ENCODE results near the gene FARS2.
"Not testable (repeated sequence)": the region's sequence is repeated elsewhere in the genome, so short reads cannot be mapped to it uniquely, and the experiment has no call there.

Gene FARS2

DNA sequence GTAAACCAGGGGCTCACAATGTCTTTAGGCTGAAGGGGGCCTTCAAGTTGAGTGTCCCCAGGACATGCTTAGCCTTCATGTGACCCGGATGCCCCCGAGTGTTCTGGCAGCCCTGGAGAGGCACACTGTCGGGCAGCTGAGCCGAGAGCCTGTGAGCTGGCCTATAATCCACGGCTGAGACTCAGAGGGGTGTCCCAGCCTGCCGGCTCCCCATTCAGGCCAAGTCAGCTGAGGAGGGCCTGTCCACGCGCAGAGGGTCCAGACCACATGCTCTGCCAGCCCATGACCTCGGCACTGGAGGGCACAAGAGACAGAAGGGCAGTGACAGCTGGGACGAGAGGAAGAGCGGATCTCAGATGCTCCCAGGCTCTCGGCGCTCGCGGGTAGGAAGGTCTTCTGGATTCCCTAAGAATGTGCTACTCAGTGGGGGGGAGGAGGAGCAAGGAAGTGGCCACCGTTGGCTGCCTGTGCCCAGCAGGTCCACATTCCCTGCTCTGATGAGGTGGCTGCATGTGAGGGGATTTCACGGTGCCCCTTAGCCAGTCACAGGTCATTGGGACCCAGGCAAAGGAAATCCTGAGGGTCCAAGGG, 520.7 kb downstream of the FARS2 start:
- H3K9me3 ChIP-seq (ENCODE audit: control insufficient read depth, low read length): no peaks in the 10 kb centered on the region
- 73 to 77% methylated on average over 13 to 17 of the region's 17 CpGs for WGBS, 2 experiments (ENCODE audit: insufficient coverage in 2 of 2)
- H3K4me1 ChIP-seq (ENCODE audit: control insufficient read depth, insufficient read depth, low read length, poor library complexity, severe bottlenecking): no peaks in the 10 kb centered on the region
- H3K36me3 ChIP-seq (ENCODE audit: control insufficient read depth, insufficient read depth, low read length): no peaks in the 10 kb centered on the region
- no peak overlapping the region for H3K27ac ChIP-seq (ENCODE audit: low read depth, low read length, severe bottlenecking)
- no peak overlapping the region for H3K4me3 ChIP-seq (ENCODE audit: extremely low read depth, insufficient read depth, low read length, poor library complexity, severe bottlenecking)

DNA sequence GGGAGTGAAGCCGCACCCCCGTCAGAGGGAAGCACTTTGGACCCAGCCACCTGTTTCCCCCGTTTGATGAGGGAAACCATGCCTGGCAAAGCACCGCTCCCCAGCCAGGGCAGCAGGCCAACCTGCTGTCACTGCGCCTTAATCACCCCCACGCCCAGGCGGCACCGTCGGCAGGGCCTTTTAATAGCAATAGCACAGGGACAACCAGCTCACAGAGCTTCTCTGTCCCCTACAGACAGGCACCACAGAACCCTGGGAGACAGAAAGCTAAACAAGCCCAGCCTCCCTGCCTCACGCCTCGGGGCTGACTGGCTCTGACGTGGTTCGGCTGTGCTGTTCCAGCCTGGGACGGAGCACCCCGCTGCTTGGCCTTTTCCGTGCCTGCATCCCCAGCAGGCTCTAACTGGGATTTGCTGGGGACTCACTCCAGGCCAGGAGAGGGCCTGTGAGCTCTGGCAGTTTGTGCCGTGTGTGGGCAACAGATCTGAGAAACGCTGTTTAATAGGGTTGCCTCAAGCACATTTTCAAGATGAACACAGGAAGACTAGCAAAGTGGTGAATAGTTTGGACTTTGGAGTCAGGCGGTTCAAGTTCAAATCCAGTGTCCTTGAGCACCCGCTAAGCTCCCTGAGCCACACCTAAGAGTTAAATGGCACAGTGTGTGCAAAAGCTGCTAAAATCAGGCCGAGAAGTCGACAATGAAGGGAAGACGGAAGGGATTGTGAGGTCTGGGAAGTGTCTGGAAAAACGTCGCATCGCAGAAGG, 521.7 kb downstream of the FARS2 start:
- Histone ChIP-seq H3K4me3 (ENCODE audit: extremely low read depth, insufficient read depth, low read length, poor library complexity, severe bottlenecking) (no peak overlapping the region), H3K36me3 (ENCODE audit: control insufficient read depth, insufficient read depth, low read length) (no peaks in the 10 kb centered on the region), H3K27ac (ENCODE audit: low read depth, low read length, severe bottlenecking) (no peak overlapping the region), H3K4me1 (ENCODE audit: control insufficient read depth, insufficient read depth, low read length, poor library complexity, severe bottlenecking) (no peaks in the 10 kb centered on the region), H3K9me3 (ENCODE audit: control insufficient read depth, low read length) (no peaks in the 10 kb centered on the region)
- WGBS, 2 experiments (ENCODE audit: insufficient coverage in 2 of 2): 84 to 91% methylated on average over 21 to 25 of the region's 26 CpGs

DNA sequence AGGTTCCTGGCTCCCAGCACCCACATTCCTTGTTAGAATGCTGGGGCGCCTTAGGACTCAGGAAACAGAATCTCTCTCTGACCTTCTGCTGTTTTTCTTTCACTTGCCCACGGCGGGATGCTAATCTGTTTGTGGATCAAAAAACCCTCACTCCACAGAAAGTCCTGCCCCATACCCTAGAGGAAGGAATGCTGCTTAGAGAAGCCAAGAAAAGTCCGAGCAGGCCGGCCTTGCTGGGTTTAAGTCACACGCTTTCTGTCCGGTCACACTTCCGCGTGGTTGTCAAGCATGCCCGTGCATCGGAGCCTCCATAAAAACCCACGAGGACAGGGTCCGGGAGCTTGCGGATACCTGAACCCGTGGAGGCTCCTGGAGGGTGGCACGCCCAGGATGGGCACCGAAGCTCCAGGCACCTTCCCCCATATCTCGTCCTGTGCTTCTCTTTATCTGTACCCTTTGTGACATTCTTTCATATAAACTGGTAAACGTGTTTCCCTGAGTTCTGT, 522.3 kb downstream of the FARS2 start:
- 88 to 91% methylated on average over 16 to 19 of the region's 19 CpGs for WGBS, 2 experiments (ENCODE audit: insufficient coverage in 2 of 2)
- no peaks in the 10 kb centered on the region for H3K36me3 ChIP-seq (ENCODE audit: control insufficient read depth, insufficient read depth, low read length)
- no peak overlapping the region for H3K4me3 ChIP-seq (ENCODE audit: extremely low read depth, insufficient read depth, low read length, poor library complexity, severe bottlenecking)
- H3K4me1 ChIP-seq (ENCODE audit: control insufficient read depth, insufficient read depth, low read length, poor library complexity, severe bottlenecking): no peaks in the 10 kb centered on the region
- H3K9me3 ChIP-seq (ENCODE audit: control insufficient read depth, low read length): no peaks in the 10 kb centered on the region
- no peak overlapping the region for H3K27ac ChIP-seq (ENCODE audit: low read depth, low read length, severe bottlenecking)

DNA sequence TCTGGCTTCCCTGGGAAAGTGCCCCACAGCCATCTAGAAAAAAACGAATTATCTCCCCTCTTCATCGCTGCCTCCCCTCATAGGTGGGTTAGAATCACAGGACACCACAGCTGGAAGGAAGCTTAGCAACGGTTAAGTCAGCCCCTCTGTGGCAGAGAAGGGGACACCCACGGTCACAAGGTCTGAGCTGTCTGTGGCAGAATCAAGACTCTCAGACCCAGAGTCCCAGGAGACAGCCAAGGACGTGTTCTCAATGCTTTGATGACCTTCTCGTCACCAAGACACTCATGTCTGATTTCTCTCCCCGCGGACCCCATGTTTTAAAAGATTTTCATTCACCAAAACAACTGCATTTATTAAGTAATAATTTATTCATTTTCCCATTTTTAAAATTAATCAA, 523.9 kb downstream of the FARS2 start:
- no peaks in the 10 kb centered on the region for H3K36me3 ChIP-seq (ENCODE audit: control insufficient read depth, insufficient read depth, low read length)
- WGBS, 2 experiments (ENCODE audit: insufficient coverage in 2 of 2): 79 to 85% methylated on average over 3 to 4 of the region's 8 CpGs

DNA sequence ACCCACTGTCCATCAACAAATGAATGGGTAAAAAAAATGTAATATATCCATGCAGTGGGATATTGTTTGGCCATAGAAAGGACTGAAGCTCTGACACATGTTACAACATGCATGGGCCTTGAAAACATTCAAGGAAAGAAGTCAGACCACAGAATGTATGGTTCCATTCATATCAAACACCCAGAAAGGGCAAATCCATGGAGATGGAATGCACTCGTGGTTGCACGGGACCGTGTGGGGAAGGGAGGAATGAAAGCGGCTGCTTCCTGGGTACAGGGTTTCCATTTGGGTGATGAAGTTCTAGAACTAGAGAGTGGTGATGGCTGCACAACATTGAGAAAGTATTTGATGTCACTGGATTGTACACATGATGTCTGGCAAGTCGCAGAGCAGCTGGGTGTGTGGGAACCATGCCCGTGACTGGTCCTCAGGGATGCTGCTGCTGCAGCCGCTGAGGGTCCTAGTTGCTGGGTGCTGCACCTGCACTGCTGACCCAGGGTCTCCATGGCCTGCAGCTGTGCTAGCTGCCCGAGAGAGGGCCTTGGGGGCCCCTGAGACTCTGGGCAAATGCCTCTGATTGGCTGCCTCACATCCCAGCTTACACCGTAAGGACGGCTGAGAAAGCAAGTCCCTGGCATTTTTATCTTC, 525.1 kb downstream of the FARS2 start:
- Histone ChIP-seq H3K27ac (ENCODE audit: low read depth, low read length, severe bottlenecking) (no peak overlapping the region), H3K36me3 (ENCODE audit: control insufficient read depth, insufficient read depth, low read length) (no peaks in the 10 kb centered on the region), H3K4me1 (ENCODE audit: control insufficient read depth, insufficient read depth, low read length, poor library complexity, severe bottlenecking) (no peaks in the 10 kb centered on the region), H3K9me3 (ENCODE audit: control insufficient read depth, low read length) (no peaks in the 10 kb centered on the region), H3K4me3 (ENCODE audit: extremely low read depth, insufficient read depth, low read length, poor library complexity, severe bottlenecking) (no peak overlapping the region)
- 83 to 91% methylated on average over 7 to 10 of the region's 10 CpGs for WGBS, 2 experiments (ENCODE audit: insufficient coverage in 2 of 2)

More for the DNA sequence above, 523.9 kb downstream of the FARS2 start:
- Histone ChIP-seq H3K9me3 (ENCODE audit: control insufficient read depth, low read length) (no peaks in the 10 kb centered on the region), H3K4me3 (ENCODE audit: extremely low read depth, insufficient read depth, low read length, poor library complexity, severe bottlenecking) (no peak overlapping the region), H3K4me1 (ENCODE audit: control insufficient read depth, insufficient read depth, low read length, poor library complexity, severe bottlenecking) (no peaks in the 10 kb centered on the region), H3K27ac (ENCODE audit: low read depth, low read length, severe bottlenecking) (no peak overlapping the region)

DNA sequence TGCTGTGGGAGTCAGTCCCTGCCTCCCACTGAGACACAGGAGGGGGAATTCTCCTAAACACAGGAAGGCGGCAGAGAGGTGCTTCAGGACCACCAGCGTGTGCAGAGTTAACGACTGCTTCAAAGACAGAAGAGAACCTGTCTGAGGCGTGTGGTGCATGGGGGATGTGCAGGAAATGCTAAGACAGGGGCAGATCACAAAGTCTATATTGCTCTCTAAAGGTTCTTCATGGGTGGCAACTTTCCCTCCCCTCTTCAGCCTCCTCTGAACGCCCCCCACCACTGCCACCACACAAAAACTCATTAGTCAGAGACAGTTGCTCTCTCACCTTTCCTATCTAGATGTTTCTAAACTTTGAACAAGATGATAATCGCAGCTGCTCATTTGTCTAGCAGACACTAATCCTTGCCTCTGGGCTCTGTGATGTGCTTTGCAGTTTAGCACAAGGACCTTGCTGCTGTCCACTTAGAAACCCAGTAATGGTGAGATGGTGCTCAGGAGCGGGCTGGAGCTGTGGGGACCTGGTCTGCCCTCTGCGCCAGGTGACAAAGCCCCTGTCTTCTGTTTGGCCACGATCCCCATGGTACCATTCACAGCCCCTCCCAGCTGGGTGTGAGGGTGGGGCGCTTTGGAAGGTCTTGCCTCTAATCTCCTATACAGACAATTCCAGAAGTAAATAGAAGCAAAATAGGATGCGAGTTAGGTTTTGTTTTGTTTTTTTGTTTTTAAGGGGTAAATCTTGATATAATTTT, 525.8 kb downstream of the FARS2 start:
- 59 to 63% methylated on average over 5 to 7 of the region's 11 CpGs for WGBS, 2 experiments (ENCODE audit: insufficient coverage in 2 of 2)
- H3K36me3 ChIP-seq (ENCODE audit: control insufficient read depth, insufficient read depth, low read length): no peaks in the 10 kb centered on the region
- H3K27ac ChIP-seq (ENCODE audit: low read depth, low read length, severe bottlenecking): no peak overlapping the region
- H3K9me3 ChIP-seq (ENCODE audit: control insufficient read depth, low read length): no peaks in the 10 kb centered on the region
- H3K4me1 ChIP-seq (ENCODE audit: control insufficient read depth, insufficient read depth, low read length, poor library complexity, severe bottlenecking): no peaks in the 10 kb centered on the region
- no peak overlapping the region for H3K4me3 ChIP-seq (ENCODE audit: extremely low read depth, insufficient read depth, low read length, poor library complexity, severe bottlenecking)

DNA sequence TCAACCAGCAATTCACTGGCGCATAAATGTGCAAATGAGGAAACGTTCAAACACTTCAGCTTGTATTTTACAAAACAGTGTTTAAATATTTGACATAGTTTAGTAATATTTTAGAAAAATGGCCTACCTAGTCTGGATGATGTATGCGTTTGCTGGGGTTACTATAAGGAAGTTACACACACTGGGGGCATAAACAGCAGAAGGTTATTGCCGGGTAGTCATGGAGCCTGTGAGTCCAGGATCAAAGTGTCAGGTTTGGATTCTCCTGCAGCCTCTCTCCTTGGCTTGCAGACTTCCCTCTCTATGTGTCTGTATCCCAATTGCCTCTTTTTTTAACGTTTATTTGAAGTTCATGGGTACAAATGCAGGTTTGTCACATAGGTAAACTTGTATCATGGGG, 528.1 kb downstream of the FARS2 start:
- not testable (repeated sequence) for H3K36me3 ChIP-seq (ENCODE audit: control insufficient read depth, insufficient read depth, low read length); H3K4me3 ChIP-seq (ENCODE audit: extremely low read depth, insufficient read depth, low read length, poor library complexity, severe bottlenecking); H3K4me1 ChIP-seq (ENCODE audit: control insufficient read depth, insufficient read depth, low read length, poor library complexity, severe bottlenecking); H3K9me3 ChIP-seq (ENCODE audit: control insufficient read depth, low read length); H3K27ac ChIP-seq (ENCODE audit: low read depth, low read length, severe bottlenecking)
- WGBS, 2 experiments (ENCODE audit: insufficient coverage in 2 of 2): 71 to 94% methylated on average over 1 to 2 of the region's 5 CpGs

DNA sequence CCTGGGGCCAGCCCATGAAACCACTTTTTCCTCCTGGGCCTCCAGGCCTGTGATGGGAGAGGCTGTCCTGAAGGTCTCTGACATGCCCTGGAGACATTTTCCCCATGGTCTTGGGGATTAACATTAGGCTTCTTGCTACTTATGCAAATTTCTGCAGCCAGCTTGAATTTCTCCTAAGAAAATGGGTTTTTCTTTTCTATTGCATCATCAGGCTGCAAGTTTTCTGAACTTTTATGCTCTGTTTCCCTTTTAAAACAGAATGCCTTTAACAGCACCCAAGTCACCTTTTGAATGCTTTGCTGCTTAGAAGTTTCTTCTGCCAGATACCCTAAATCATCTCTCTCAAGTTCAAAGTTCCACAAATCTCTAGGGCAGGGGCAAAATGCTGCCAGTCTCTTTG, 535.2 kb downstream of the FARS2 start:
- H3K9me3 ChIP-seq (ENCODE audit: control insufficient read depth, low read length); H3K27ac ChIP-seq (ENCODE audit: low read depth, low read length, severe bottlenecking); H3K36me3 ChIP-seq (ENCODE audit: control insufficient read depth, insufficient read depth, low read length); H3K4me3 ChIP-seq (ENCODE audit: extremely low read depth, insufficient read depth, low read length, poor library complexity, severe bottlenecking); H3K4me1 ChIP-seq (ENCODE audit: control insufficient read depth, insufficient read depth, low read length, poor library complexity, severe bottlenecking): not testable (repeated sequence)

DNA sequence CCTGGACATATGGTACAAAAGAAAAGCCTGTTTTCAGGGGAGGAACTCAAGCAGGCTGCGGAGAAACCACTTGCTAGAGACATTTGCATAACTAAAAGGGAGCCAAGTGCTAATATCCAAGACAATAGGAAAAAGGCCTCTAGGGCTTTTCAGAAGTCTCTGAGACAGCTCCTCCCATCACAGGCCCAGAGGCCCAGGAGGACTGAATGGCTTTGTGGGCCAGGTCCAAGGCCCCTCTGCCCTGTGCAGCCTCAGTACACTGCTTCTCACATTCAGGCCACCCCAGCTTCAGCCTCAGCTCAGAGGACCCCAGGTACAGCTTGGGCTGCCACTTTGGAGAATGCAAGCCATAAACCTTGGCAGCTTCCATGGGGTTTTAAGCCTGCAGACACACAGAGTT, 545.1 kb downstream of the FARS2 start:
- H3K36me3 ChIP-seq (ENCODE audit: control insufficient read depth, insufficient read depth, low read length); H3K4me3 ChIP-seq (ENCODE audit: extremely low read depth, insufficient read depth, low read length, poor library complexity, severe bottlenecking); H3K4me1 ChIP-seq (ENCODE audit: control insufficient read depth, insufficient read depth, low read length, poor library complexity, severe bottlenecking); H3K27ac ChIP-seq (ENCODE audit: low read depth, low read length, severe bottlenecking); H3K9me3 ChIP-seq (ENCODE audit: control insufficient read depth, low read length): not testable (repeated sequence)
- WGBS, 2 experiments (ENCODE audit: insufficient coverage in 2 of 2): 75% methylated on average over 1 of the region's 1 CpG; no CpG with 5 or more reads in 1 of the 2 experiments

DNA sequence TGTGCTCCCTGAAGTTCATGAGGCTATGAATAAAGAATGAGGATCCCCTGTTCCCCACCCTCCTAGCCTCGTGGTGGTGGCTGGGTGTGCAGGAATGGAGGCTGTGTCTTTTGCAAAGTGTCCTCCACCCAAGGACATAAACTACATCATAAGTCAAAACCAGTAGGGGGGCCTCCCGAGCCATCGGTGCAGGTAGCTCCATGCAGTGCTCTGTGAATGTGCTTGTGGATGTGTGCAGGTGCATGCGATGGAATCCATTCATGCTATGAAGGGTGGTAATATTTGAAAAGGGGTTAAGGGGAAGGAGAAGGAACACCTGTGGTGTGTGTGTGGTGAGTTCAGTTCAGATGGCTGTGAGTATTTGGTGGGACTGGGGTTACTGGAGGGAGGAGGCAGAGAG, 548.1 kb downstream of the FARS2 start:
- H3K4me1 ChIP-seq (ENCODE audit: control insufficient read depth, insufficient read depth, low read length, poor library complexity, severe bottlenecking): no peaks in the 10 kb centered on the region
- H3K9me3 ChIP-seq (ENCODE audit: control insufficient read depth, low read length): no peaks in the 10 kb centered on the region
- H3K27ac ChIP-seq (ENCODE audit: low read depth, low read length, severe bottlenecking): no peak overlapping the region
- no peak overlapping the region for H3K4me3 ChIP-seq (ENCODE audit: extremely low read depth, insufficient read depth, low read length, poor library complexity, severe bottlenecking)
- WGBS, 2 experiments (ENCODE audit: insufficient coverage in 2 of 2): 100% methylated on average over 1 of the region's 4 CpGs
- no peaks in the 10 kb centered on the region for H3K36me3 ChIP-seq (ENCODE audit: control insufficient read depth, insufficient read depth, low read length)

Data from mesodermal cell (in vitro differentiated cells).